NCI-H82 (cell line): ENCODE measurements around the gene IGLL5.

Experiments used
- DNase-seq: peaks from one replicate; lab custom pipeline; 2025; lab: John Stamatoyannopoulos, UW

IGLL5 gene

GRCh38 chr22:22887621-22888503 is at the start of gene IGLL5:
Gene IGLL5 (plus strand): TSS chr22:22887816. CDS start chr22:22888054, 238 bp downstream.
- no peak for DNase-seq

GRCh38 chr22:22838148-22838786 is 49.3 kb upstream of the IGLL5 start:
- no peak for DNase-seq

DNA sequence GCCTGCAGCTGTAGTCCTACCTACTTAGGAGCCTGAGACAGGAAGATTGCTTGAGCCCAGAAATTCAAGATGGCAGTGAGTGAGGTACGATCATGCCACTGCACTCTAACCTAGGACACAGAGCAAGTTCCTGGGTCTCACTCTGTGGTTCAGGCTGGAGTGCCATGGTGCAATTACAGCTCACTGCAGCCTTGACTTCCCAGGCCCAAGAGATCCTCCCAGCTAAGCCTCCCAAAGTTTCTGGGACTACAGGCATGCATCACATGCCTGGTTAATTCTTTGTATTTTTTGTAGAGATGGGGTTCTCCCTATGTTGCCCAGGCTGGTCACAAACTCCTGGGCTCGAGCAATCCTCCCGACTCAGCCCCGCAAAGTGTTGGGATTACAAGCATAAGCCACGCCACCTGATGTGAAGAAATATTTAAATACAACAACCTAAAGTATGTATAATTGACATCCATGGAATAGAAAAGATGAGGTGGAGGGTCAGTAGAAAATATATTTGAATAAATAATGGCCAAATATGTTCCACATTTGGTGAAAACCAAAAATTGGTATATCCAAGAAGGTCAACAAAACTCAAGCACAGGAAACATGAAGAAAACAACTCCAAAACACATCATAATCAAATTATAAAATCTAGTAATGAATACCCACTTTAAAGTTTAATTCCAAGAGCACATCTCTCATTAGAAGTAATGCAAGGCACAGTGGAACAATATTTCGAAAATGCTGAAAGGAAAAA is 47.9 kb upstream of the IGLL5 start:
- no peak for DNase-seq

DNA sequence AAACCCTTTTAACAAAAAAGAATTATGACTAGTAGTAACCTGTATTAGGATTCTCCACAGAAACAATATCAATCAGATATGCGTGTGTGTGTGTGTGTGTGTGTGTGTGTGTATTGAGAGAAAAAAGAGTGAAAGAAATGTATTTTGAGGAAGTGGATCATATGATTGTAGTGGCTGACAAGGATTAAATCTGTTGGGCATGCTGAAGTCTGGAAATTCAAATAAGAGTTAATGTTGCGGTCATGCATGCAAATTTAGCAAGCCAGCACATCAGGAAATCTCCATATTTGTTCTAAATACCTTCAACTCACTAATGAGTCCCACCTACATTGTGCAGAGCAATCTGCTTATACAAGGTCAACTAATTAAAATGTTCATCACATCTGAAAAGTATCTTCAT is 46.8 kb upstream of the IGLL5 start:
- DNase-seq = no peak

- DNase-seq = no peak
These were observed 46.0 kb upstream of the IGLL5 start for GRCh38 chr22:22841598-22841997.

DNA sequence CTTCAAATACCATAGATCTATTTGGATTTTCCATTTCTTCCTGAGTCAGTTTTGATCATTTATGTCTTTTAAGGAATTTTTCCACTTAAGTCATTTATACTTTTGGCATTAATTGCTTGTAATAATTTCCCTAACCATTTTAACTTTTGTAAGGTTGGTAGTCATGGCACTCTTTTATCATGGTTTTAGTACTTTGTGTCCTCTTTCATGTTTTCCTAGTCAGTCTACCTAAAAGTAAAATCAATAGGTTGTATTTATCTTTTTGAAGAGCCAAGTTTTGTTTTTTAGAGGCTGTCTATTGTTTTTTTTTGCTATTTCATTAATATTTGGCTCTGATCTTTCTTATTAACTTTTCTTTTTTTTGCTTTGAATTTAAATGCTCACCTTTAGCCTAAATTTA is 45.5 kb upstream of the IGLL5 start:
- no peak for DNase-seq

GRCh38 chr22:22843848-22844247 is 43.8 kb upstream of the IGLL5 start:
- no peak for DNase-seq

DNA sequence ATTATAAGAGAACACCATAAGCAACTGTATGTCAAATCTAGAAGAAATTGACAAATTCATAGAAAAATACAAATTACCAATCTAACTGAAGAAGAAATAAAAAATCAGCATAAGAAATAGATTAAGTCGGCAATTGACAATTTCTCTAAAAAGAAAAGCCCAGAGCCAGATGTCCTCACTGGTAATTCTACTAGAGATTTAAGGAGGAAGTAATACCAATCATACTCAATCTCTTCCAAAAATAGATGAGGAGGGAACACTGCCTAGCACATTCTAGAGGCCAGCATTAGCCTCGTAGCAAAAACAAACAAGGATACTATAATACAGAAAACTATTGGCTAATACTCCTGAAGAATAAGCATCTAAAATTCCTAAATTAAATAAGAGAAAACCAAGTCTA is 40.4 kb upstream of the IGLL5 start:
- no peak for DNase-seq

DNA sequence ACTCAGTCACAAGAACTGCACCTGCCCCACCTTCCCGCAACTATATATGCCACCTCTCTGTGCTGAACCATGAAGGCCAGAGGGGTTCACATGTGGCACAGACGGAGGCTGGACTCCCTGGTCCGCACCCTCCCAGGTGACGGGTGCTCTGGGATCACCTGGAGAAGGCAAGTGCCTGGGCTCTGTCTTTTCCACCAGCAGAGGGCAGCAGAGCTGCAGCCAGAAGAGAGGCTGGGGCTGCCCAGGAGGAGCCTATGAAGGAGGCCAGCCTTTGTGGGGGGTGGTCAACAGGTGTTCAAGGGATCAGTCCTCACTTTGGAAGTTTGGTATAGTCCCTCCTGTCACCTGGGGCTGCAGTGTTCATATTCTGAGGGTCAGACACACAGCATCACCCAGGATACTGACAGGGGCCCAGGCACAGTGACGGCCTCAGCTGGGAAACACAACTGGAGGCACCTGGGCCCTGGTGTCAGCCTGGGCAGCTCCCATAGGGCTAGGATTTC is 39.2 kb upstream of the IGLL5 start:
- DNase-seq = peak; percentile 65

DNA sequence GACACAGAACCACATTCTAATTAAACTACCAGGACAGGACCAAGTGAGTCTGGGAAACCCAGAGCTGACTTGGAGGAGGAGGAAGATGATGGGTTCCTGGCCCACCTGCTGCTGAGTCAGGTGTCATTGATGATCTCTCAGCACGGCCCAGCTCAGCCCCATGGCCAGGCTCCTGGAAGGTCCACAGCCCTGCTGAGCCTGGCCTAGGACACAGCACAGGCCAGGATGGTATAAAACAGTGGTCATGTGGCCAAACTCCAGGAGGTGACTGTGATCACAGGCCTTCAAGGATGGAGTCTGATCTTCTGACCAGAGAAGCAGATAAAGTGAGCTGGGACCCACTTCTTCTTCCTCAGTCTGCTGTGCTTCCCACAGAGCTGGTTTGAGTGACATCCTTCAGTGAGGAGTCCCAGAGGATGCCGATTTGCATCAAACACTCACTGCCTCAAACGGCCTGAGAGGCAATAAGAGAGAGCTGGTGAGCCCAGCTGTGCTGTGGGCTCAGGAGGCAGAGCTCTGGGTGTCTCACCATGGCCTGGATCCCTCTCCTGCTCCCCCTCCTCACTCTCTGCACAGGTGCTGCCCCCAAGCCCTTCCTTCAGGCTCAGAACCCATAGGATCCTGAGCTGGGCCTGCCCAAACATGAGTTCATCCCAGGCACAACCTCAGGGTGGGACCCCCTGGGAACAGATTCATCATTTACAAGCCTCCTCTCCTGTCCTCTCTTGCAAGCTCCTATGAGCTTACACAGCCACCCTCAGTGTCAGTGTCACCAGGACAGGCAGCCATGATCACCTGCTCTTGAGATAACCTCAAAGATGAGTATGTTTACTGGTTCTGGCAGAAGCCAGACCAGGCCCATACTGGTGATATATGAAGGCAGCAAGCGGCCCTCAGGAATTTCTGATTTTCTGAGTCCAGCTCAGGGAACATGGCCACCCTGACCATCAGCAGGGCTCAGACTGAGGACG is 37.7 kb upstream of the IGLL5 start:
- DNase-seq = no peak

- no peak for DNase-seq
These were observed 35.6 kb upstream of the IGLL5 start for GRCh38 chr22:22851969-22852368.

GRCh38 chr22:22853713-22854112 is 33.9 kb upstream of the IGLL5 start:
- DNase-seq = no peak

- DNase-seq = no peak
These were observed 33.1 kb upstream of the IGLL5 start for GRCh38 chr22:22854466-22854865.

DNA sequence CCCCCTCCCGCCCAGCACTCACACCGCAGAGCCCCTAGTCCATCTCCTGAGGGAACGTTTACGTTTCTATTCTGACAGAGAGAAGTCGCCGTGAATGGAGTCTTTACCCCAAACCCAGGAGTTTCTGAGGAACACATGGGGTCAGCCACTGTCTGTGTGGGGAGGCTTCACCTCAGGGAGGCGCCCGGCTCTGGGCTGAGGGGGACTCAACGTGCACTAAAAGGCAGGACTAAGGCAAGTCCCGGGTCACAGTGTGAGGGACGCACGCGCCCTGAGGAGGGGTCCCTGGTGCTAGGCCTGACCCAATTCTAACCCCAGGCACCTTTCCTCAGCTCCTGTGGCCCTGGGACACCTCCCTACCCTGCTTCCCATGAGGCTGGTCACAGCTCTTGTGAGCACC is 32.5 kb upstream of the IGLL5 start:
- DNase-seq = no peak

DNA sequence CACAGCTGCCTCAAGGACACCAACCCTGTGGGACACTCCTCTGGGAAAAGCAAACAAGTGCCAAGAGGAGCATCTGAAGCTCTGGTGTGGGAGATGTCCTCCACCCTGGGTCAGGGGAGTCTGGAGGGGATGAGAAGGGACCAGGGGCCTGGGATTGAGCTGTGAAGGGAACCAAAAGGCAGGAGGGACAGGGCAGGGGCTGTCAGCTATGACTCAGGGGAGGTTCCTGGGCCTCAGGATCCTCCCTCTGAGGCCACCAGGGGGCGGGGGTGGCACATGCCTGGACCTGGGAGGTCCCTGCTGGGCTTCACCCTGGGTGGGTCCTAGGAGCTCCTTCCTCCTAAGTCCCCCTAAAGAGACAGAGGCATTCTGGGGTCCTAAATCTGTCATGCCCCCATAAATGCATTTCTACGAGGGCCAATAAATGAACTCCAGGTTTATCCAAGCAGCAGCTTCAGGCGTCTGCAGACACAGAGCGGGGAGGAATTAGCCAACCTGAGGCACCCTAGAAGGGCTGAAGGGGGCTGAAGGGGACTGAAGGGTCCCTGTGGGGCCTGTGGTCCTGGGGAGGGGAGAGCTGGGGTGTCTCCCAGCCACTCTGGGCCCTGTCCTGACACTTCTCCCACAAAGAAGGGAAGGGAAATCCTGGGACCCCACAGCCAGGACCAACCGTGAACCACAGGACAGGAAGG is 31.9 kb upstream of the IGLL5 start:
- DNase-seq = peak; percentile 42

- no peak for DNase-seq
These were observed 31.3 kb upstream of the IGLL5 start for GRCh38 chr22:22856364-22856763.

GRCh38 chr22:22856885-22857606 is 30.6 kb upstream of the IGLL5 start:
- no peak for DNase-seq

DNA sequence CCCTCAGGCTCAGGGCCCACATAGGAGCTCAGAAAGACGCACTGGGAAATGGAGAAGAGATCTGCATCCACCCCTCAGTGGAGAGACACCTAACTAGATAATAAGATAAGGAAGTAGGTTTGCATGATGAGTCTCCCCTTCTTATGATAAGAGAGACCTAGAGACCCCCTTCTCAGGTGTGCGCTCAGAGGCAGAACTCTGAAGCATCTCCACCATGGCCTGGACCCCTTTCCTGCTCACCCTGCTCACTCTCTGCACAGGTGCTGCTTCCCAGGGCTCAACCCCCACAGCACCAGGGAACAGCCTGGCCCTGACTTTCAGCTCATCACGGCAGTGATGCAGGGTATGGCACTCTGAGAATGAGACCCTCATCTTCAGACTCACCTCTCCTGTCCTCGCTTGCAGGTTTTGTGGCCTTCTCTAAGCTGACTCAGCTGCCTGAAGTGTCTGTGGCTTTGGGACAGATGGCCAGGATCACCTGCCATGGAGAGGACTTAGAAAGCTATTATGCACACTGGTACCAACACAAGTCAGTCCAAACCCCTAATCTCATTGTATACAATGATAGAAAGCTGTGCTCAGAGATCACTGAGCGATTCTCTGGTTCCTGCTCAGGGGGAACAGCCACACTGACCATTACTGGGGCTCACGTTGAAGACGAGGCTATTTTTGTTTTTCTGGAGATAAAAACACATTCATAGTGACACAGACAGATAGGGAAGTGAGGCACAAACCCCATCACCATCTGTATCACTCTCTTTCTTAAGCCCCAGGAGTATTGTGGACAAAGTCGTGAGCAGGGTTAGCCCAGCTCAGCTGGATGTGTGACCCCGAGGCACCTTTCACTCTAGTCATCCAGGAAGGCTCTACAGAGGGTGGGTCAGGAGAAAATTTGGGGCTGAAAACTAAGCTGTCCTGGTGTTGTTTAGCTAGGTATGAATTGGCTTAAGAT is 29.7 kb upstream of the IGLL5 start:
- peak; percentile 70 for DNase-seq

DNA sequence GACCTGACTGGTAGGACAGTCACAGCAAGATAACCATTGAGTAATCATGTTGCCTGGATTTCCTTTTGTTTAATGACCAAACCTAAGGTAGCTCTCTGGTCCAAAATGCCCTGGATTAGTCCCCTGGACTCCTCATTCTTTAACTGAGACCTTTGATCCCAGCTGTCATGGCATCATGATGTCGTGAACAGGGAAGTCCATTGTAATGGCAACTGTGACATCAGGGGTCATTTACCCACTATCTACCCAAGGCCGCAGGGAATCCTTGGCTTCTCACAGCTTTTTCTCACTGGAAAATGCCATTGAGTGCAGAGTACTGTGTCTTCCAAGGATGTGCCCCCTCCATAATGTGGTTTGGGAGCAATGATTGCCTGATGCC is 29.1 kb upstream of the IGLL5 start:
- no peak for DNase-seq
